Loucy (cell line): ENCODE measurements around the gene PAXX.

Source experiments
- EZH2phosphoT487 ChIP-seq: fragments of 200-600 bp; IDR thresholded peaks from 2 replicates; pipeline ENCODE4 v1.6.1; 2018; ENCODE audit warnings: antibody characterized with exemption, mild to moderate bottlenecking, moderate library complexity, borderline replicate concordance
- TF ChIP-seq, protein P1 (sequence below): fragments of 200-600 bp; sonication (generic); conservative IDR thresholded peaks from 2 replicates; pipeline ENCODE4 v1.5.1; 2014; ENCODE audit warnings: mild to moderate bottlenecking, antibody characterized with exemption, low read length

DNA sequence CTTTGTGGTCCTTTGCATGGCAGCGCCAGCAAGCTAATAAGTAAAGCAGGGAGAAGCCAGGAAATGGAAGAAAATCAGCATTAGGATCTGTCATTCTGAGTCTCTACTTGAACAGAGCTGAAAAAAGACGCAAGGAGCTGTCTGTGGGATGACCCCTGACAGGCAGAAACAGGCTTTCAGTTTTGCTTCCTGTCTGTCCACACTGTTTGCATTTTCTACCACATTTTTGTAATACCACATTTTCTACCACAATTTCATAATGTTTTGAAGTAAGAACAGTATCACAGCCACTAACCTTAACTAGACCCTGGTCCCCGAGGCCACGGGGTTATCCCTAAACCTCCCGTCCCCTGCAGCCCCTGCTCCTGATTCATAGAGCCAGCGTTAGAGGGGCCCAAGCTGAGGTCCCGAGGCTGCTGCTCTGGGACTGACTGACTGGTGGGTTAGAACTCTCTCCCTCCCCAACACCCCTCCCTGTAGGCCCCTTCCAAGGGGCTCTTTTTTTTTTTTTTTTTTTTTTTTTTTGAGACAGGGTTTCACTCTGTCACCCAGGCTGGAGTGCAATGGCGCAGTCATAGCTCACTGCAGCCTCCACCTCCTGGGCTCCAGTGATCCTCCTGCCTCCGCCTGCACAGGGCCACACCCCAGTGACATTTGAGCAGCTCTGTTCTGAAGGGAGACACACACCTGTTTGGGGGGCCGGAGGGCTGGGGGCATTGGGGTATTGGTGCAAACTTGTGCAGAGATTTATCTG lies 8.1 kb downstream of the PAXX start:
- TF ChIP-seq, protein P1, sequence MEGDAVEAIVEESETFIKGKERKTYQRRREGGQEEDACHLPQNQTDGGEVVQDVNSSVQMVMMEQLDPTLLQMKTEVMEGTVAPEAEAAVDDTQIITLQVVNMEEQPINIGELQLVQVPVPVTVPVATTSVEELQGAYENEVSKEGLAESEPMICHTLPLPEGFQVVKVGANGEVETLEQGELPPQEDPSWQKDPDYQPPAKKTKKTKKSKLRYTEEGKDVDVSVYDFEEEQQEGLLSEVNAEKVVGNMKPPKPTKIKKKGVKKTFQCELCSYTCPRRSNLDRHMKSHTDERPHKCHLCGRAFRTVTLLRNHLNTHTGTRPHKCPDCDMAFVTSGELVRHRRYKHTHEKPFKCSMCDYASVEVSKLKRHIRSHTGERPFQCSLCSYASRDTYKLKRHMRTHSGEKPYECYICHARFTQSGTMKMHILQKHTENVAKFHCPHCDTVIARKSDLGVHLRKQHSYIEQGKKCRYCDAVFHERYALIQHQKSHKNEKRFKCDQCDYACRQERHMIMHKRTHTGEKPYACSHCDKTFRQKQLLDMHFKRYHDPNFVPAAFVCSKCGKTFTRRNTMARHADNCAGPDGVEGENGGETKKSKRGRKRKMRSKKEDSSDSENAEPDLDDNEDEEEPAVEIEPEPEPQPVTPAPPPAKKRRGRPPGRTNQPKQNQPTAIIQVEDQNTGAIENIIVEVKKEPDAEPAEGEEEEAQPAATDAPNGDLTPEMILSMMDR = no peak
- TF ChIP-seq EZH2phosphoT487 = no peak
